ENCODE results near the gene WDR73. TPM values are rescaled to one million over a fixed set of nuclear protein-coding genes. Genes with fewer than 3 reads are reported as not detected.

The WDR73 gene
- total and polyA plus RNA-seq, 2 of the 8 experiments (the other 6 are each of a cell fraction or from before 2014, with no cell fraction given) = 22.7 to 23.1 TPM

DNA sequence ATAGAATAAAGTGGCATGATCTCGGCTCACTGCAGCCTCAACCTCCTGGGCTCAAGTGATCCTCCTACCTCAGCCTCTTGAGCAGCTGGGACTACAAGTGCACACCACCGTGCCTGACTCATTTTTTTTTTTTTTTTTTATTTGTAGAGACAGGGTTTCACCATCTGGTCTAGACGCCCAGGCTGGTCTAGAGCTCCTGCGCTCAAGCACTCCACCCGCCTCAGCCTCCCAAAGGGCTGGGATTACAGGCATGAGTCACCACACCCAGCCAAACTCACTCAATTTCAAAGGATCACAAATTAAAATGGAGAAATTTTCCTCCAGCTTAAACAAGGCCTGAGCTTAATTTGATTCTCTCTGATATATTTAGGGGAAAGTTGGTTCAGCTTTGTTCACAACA lies 31.2 kb upstream of the WDR73 start:
- Histone ChIP-seq H3K27ac (ENCODE audit: low read depth, low read length) (no peak overlapping the region), H3K79me2 (ENCODE audit: control insufficient read depth in 1 of 2, insufficient read depth in 2 of 2, low read length in 2 of 2) (peaks cover 0 to 4% of the 10 kb centered on the region in 2 experiments; a peak in 1 of 4 replicates), H3K9ac (replicated peaks in 1 of 4; ENCODE audit: extremely low read depth in 1 of 4, low read depth in 3 of 4, low read length in 3 of 4) (no peak overlapping the region), H3K27me3 (replicated peaks in 1 of 4; ENCODE audit: control insufficient read depth in 3 of 4, extremely low read depth in 1 of 4, insufficient read depth in 3 of 4, low read length in 3 of 4) (no peaks in the 10 kb centered on the region), H4K5ac (ENCODE audit: insufficient read length, low read depth, low read length) (no peak overlapping the region), H3K4me2 (ENCODE audit: insufficient read depth in 1 of 2, low read depth in 2 of 2, low read length in 2 of 2) (no peak overlapping the region), H2AFZ (ENCODE audit: low read length) (no peak overlapping the region), H3K56ac (replicated peaks; ENCODE audit: insufficient read length, low read depth, low read length) (no peak overlapping the region), H3K79me1 (ENCODE audit: low read depth, low read length) (no peaks in the 10 kb centered on the region; the same call in 1 of the 2 replicates), H2BK5ac (ENCODE audit: low read depth, low read length) (no peak overlapping the region), H3K23me2 (ENCODE audit: low read depth, low read length) (no peaks in the 10 kb centered on the region), H4K20me1 (replicated peaks in 1 of 2; ENCODE audit: control insufficient read depth in 1 of 2, insufficient read depth in 2 of 2, low read length in 2 of 2) (peaks cover 0 to 1% of the 10 kb centered on the region in 2 experiments), H3K18ac (ENCODE audit: extremely low read depth, low read length) (no peak overlapping the region), H4K91ac (replicated peaks; ENCODE audit: insufficient read length, low read length) (no peak overlapping the region), H3K4ac (replicated peaks; ENCODE audit: insufficient read length, low read depth, low read length) (no peak overlapping the region), H2AK5ac (ENCODE audit: low read depth, low read length) (no peak overlapping the region), H2BK120ac (replicated peaks; ENCODE audit: low read depth, low read length) (no peak overlapping the region), H3K23ac (ENCODE audit: insufficient read length) (no peak overlapping the region), H3K36me3 (ENCODE audit: control insufficient read depth in 2 of 4, insufficient read depth in 4 of 4, low read length in 3 of 4) (peaks cover 0 to 63% (median 15%) of the 10 kb centered on the region in 4 experiments; a peak in 7 of 8 replicates), H2BK20ac (ENCODE audit: low read length) (no peak overlapping the region), H3K14ac (ENCODE audit: insufficient read length) (no peak overlapping the region), H4K8ac (ENCODE audit: extremely low read depth, insufficient read depth, low read length) (no peak overlapping the region), H2BK12ac (ENCODE audit: low read depth, low read length) (no peak overlapping the region), H3K4me3 (ENCODE audit: extremely low read depth in 1 of 4, insufficient read depth in 2 of 4, low read depth in 3 of 4, low read length in 4 of 4) (no peak overlapping the region), H3K4me1 (replicated peaks in 1 of 4; ENCODE audit: control insufficient read depth in 3 of 4, insufficient read depth in 4 of 4, low read length in 3 of 4) (no peaks in the 10 kb centered on the region), H3K9me3 (ENCODE audit: insufficient read depth in 2 of 2, low read depth in 1 of 2, low read length in 1 of 2) (no peaks in the 10 kb centered on the region), H2BK15ac (ENCODE audit: low read length) (no peak overlapping the region)
- 86% methylated on average over 4 of the region's 5 CpGs; no CpG with 5 or more reads in 1 of the 2 experiments for WGBS, 2 experiments (ENCODE audit: extremely low coverage in 1 of 2, insufficient coverage in 1 of 2, insufficient read length in 1 of 2, insufficient replicate concordance in 2 of 2, low coverage in 1 of 2, low lambda C conversion rate in 2 of 2, missing lambda C conversion rate in 1 of 2)
- TF ChIP-seq HDAC6 (IDR thresholded peaks at IDR 0.05; ENCODE audit: low read depth, low read length) = no peak
- no peak for TF ChIP-seq TEAD4 (IDR thresholded peaks at IDR 0.05; ENCODE audit: low read depth, low read length)
- TF ChIP-seq CTBP2 (IDR thresholded peaks at IDR 0.05; ENCODE audit: borderline replicate concordance, insufficient read depth, insufficient read length, low read length) = no peak
- CTCF ChIA-PET (ENCODE audit: partially characterized antibody) = interaction anchor here (0.6 to 0.7 kb wide), 2 partner anchors 86 to 244 kb away, joined by 3 read pairs; no protein-coding TSS in a partner anchor
- FAIRE-seq (no peak), DNase-seq (ENCODE audit: low read depth in 1 of 2, low spot score in 2 of 2) (no peak)
- POLR2A ChIA-PET (ENCODE audit: partially characterized antibody) = interaction anchor here (0.7 to 1.2 kb wide), 2 partner anchors 82 to 105 kb away, joined by 3 to 4 read pairs; no protein-coding TSS in a partner anchor
